NCI-H1417 treated with DMSO at 0.1 percent for 48 hours (cell line): ENCODE measurements around the gene CD82.
"Not testable (repeated sequence)": the region's sequence is repeated elsewhere in the genome, so short reads cannot be mapped to it uniquely, and the experiment has no call there.

Experiments used
- DNase-seq: peaks from one replicate; lab custom pipeline; 2025; lab: John Stamatoyannopoulos, UW

The CD82 gene

DNA sequence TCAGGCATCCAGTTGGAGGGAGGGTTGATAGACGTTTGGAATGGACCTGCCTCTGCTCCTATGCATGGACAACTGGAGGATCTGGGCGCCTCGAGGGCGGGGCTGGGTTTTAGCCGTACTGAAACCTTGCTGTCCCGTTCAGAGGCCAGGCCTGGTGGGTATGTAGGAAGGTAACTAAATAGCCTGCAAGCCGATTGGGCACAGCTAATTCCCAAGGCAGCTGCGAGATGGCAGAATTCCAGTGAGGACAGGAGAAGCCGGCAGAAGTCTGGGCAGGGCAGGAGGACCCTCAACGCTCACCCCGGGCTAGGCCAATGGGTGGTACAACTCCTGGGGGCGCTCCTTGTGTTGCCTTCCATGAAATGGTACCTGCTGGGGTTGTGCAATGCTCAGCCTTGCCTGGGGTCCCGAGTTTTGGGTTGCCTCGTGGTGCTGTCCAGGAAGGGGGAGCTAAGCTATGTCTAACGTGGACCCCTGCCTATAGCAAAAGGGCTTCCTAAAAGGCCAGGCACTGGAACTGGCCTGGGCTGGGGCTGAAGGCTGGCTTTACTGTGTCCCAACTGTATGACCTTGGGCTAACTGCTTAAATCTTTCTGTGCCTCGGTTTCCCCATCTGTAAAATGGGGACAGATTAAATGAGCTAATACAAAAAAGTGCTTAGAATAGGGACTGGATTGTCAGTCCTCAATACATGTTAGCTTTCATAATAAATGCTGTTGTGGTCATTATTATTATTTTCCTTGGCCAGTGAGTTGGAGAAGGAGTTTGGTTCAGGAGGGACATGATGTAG lies 30.1 kb upstream of the CD82 start:
- DNase-seq: no peak

- DNase-seq: no peak
Observed at GRCh38 chr11:44536788-44537516, 28.5 kb upstream of the CD82 start.

DNA sequence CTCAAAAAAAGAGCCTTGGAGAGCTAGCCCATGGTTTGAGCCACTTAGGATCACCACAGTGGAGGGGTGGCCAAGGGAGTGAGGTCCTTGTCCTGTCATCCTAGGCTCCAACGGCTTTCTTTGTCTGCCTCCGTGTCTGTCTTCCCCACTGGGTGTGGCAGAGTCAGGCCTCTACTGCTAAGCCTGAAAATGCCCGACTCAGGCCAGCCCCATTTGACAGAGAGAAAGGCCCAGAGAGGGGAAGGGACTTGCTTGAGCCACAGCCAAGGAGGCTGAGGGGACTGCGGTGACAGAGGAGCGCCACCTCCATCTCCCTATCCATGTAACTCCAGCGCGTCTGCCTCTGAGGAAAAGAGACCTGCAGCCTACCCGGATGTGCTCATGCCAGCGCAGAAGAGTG lies 27.8 kb upstream of the CD82 start:
- no peak for DNase-seq

DNA sequence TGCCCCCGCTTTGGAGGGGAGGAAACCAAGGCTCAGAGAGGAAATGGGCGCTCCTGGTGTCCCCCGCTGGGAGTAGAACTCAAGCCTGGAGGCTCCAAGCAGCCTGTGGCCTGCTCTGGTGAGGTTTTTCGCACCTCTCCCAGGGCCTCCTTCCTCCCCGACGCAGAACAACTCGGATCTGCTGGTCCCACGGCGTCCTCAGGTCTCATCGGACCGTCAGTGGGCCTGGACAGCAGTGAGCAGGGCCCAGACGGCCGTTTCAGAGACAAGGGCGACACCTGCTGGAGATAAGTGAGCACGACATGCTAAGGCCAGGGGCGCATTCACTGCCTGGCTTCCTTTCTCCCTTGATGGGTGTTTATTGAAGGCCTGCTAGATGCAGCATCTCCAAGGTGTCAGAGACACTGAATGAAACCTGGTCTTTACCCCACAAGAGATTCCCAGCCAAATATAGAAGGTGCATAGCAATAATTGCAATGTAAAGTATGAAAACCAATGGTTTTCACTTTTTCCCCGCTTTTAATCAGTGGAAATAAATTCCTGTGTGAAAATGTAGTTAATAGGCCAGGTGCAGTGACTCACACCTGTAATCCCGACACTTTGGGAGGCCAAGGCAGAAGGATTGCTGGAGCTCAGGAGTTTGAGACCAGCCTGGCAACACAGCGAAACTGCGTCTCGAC lies 26.9 kb upstream of the CD82 start:
- peak; percentile 49 for DNase-seq

- DNase-seq: peak; percentile 87
Observed at GRCh38 chr11:44539971-44540370, 25.5 kb upstream of the CD82 start.

GRCh38 chr11:44540667-44541066 lies 24.8 kb upstream of the CD82 start:
- no peak for DNase-seq

DNA sequence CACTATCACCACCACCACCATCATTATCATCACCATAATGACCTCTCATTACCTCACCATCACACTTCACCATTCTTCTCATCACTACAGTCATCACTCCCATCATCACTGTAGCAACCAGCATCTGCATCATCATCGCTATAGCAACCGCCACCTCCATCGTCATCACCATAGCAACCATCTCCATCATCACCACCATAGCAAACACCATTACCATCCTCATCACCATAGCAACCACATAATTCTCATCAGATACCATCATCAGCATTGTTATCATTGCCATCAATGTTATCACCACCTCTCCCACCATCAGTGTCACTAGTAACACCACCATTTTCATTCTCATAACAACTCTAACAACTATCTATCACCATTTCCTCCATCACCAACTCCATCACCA lies 23.1 kb upstream of the CD82 start:
- no peak for DNase-seq

GRCh38 chr11:44546984-44547383 lies 18.5 kb upstream of the CD82 start:
- DNase-seq: not testable (repeated sequence)

DNA sequence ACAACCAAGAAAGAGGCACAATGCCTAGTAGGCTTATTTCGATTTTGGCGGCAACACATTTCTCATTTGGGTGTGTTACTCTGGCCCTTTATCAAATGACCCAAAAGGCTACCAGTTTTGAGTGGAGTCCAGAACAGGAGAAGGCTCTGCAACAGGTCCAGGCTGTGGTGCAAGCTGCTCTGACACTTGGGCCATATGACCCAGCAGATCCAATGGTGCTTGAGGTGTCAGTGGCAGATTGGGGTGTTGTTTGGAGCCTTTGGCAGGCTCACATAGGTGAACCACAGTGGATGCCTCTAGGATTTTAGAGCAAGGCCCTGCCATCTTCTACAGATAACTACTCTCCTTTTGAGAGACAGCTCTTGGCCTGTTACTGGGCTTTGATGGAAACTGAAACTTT lies 17.9 kb upstream of the CD82 start:
- DNase-seq: not testable (repeated sequence)

GRCh38 chr11:44548032-44548695 lies 17.3 kb upstream of the CD82 start:
- DNase-seq: no peak

DNA sequence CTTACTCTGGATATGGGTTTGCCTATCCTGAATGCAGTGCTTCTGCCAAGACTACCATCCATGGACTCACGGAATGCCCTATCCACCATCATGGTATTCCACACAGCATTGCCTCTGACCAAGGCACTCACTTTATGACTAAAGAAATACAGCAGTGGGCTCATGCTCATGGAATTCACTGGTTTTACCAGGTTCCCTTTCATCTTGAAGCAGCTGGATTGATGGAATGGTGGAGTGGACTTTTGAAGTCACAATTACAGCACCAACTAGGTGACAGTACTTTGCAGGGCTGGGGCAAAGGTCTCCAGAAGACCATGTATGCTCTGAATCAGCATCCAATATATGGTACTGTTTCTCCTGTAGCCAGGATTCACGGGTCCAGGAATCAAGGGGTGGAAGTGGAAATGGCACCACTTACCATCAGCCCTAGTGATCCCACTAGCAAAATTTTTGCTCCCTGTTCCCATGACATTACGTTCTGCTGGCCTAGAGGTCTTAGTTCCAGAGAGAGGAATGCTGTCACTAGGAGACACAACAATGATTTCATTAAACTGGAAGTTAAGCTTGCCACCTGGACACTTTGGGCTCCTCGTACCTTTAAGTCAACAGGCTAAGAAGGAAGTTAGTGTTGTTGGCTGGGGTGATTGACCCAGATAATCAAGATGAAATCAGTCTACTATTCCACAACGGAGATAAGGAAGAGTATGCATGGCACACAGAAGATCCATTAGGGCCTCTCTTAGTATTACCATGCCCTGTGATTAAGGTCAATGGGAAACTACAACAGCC lies 16.3 kb upstream of the CD82 start:
- DNase-seq: not testable (repeated sequence)

GRCh38 chr11:44550123-44550522 lies 15.3 kb upstream of the CD82 start:
- DNase-seq: no peak

GRCh38 chr11:44551456-44552139 lies 13.9 kb upstream of the CD82 start:
- DNase-seq: no peak

GRCh38 chr11:44555031-44555800 lies 10.2 kb upstream of the CD82 start:
- DNase-seq: no peak

DNA sequence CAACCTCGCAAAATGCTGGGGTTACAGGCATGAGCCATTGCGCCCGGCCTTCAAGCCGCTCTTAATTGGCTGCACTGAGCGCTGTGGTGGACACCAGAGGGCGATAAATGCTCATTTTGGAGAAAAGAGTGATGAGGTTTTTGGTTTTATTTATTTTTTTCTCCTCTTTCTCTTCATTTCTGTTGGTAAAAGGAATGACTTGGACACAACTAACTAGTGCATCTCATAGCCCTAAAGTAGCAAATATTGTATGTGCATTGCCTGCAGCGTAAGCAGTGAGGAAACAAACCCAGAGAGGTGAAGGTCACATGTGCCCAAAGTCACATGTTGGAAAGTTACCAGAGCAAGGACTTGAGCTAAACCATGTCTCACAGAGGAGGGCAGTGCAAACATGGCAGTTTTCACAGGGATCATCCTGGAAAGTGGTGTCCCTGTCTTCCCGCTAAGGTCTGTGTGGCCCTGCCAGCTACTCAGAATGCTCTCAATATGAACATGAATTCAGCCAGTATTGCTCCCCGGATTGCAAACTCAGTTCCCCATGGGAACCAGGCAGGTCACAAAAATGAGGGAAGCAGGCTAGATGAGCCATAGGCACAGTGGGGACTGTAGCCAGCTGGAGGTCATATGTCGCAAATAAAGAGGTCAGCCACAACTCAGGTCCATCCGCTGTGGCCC lies 8.6 kb upstream of the CD82 start:
- DNase-seq: no peak

- no peak for DNase-seq
Observed at GRCh38 chr11:44557464-44557863, 8.0 kb upstream of the CD82 start.

DNA sequence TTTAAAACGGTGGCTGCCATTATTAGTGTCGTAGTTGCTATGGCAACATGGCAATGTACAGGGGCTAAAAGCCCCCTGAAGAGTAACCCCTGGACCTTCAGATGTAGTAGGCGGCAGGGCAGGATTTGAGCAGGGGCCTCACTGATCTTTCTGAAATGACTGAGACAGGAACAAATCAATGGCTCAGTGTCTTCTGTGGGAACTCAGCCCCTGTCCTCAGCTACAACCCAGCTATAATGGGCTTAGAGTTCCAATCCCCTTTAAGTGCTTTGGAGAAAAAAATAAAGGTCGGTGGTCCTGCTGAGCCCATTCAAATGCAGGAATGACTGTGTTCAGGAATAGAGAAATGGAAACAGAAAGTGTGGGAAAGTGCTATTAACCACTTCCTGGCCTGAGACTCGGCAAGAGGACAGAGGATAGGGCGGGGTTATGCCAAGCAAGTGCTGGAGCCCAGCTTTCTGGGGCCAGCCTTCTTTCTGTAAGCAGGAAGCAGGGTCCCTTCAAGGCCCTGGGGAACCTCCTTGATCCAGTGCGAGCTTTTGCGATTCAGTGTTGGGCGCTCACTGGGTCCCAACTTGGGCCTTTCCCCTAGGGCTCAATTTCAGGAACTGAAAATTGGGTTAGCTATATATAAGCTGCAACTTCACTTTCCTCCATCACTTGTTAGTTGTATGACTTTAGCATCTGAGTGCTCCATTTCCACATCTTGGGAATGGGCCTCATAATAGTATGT lies 6.1 kb upstream of the CD82 start:
- no peak for DNase-seq

- DNase-seq: not testable (repeated sequence)
Observed at GRCh38 chr11:44559940-44560300, 5.5 kb upstream of the CD82 start.

GRCh38 chr11:44561275-44561805 lies 4.1 kb upstream of the CD82 start:
- no peak for DNase-seq
